Activated CD4-positive, alpha-beta T cell treated with anti-CD3 and anti-CD28 coated beads, Interleukin-10, Interleukin-2, amounts not matched to agents 100 ng/mL and 50 ng/mL, durations not matched to agents 16 hours and 8 hours (primary cell): ENCODE data around the gene SH2B3.
"Not testable (repeated sequence)": the region's sequence is repeated elsewhere in the genome, so short reads cannot be mapped to it uniquely, and the experiment has no call there.

Experiments
- DNase-seq: peaks from one replicate; pipeline ENCODE4 v3.0.0-alpha.2; 2020

Gene SH2B3

GRCh38 chr12:111445726-111446581 is 40.2 kb downstream of the SH2B3 start:
- DNase-seq = no peak

- no peak for DNase-seq
Observed at GRCh38 chr12:111446631-111447570, 41.2 kb downstream of the SH2B3 start.

DNA sequence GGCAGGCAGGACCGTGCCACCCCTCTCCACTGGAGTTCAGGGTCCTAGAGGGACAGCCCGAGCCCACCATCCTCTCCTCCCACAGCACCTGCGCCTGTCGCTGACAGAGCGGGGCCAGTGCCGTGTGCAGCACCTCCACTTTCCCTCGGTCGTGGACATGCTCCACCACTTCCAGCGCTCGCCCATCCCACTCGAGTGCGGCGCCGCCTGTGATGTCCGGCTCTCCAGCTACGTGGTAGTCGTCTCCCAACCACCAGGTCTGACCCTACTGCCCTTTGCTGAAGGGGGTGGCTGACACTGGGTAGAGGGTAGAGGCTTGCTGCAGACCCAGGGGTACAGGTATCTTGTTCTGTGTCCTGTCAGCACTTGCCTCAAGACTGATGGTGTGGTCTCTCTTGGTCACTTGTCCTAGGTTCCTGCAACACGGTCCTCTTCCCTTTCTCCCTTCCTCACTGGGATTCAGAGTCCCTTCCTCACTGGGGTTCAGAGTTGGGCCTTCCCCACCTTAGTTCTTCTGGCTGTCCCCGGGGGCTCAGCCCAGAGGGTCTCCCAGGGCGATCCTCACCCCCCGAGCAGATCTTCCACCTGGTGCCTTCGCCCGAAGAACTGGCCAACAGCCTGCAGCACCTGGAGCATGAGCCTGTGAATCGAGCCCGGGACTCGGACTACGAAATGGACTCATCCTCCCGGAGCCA is 42.0 kb downstream of the SH2B3 start:
- DNase-seq = no peak

DNA sequence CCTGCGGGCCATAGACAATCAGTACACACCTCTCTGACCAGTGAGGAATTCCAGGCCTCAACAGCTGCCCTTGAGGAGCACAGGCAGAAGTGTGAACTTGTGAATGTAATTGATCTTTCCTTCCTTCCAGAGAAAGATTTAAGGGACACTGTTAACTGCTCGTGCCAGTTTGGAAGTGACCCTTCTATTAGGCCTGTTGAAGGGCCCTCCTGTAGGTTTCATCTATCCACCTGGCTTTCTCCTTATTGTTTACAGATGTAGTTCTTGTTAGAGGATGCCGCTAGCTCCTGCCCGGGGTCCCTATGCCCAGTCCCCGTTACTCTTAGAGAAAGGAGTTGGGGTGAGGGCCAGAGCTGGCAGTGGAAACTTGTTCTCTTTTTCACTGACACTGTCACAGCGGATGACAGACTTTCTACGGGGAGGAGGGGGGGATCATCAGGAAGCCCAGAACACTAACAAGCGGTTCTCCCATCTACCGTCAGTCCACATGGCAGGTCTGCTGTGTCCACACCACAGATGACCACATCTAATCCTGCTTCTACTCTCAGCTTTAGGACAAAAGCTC is 42.6 kb downstream of the SH2B3 start:
- DNase-seq = no peak

DNA sequence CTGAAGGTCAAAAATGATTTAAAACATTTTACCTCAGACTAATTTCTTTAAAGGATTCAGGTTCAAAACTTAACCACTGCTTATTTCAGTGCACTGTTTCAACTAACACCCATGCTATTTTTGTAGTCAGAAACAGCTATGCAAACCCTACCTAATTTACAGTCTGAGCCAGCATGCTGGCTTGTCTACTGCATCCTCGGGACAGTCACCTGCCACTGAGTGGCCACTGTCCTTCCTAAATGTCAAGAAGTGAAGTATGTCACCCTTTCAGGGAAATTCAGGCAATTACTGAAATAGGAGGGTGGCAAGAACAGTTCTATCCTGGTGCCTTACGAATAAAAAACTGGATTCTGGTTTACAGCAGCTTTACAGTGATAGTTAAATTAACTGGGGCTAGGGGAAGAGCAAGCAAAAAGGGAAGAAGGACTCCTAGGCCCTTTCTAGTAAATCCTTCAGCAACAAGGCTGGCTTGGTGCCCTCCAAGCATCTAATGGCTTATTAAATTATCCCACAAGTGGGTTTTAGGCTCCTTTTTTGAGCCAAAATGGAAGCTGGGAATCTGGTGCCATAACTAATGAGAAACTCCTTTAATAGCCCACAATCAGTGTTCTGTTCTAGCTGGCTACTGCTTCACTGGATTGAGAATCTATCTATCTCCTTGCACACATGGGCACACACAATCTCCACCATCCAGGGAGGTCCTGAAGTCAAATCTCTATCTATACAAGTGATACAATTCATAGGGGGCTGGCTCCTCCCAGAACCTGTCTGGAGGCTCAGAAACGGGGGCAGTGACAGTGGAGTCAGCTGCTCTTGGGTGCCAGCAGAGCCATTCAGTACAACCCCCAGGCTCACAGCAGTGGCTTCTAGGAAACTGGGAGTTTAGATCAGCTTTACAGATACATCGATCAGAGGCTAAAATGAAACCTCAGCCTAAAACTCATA is 43.4 kb downstream of the SH2B3 start:
- no peak for DNase-seq

GRCh38 chr12:111450676-111451075 is 45.0 kb downstream of the SH2B3 start:
- no peak for DNase-seq

GRCh38 chr12:111451232-111451631 is 45.5 kb downstream of the SH2B3 start:
- DNase-seq = no peak

- DNase-seq = peak; percentile 60
Observed at GRCh38 chr12:111451649-111452129, 46.0 kb downstream of the SH2B3 start.

DNA sequence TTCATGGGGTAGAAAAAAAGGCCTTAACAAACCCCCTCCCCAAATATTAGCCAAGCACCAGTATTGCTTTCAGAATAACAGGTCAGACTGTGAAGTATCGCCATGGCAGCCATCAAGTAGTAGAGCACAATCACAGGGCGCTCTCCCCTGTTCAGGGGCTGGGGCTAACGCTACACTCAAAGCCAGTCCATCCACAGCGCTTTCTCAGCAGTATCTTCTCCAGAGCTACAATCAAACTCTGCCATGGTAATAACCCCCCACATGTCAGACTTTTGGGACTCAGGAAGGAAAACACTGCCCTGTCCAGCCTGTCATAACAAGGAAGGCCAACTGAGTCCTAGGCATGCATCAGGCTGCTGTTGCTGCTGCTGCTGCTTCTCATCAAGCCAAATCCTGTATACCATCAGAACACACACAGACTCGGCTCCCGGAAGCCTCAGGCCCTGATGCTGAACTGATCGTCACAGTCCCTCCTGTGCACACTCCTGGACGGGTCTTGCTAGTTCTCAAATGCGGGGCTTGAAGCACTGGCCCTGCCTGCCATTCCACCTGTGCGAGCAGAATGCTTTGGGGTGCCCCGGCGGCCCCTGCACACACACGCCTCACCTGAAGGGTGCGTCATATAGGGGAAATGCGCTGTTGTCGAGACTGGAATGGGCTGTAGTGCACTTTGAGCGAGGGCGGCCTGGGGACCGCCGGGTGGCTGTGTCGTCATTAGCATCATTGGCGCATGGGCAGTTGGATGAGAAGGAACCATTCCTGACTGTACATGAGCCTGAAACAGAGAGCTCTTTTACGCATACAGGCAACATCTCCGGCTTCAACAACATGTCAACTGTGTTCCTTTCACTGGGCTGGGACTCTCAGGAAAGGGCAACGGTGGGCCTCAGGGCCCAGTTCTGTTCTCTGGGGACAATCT is 47.6 kb downstream of the SH2B3 start:
- no peak for DNase-seq

DNA sequence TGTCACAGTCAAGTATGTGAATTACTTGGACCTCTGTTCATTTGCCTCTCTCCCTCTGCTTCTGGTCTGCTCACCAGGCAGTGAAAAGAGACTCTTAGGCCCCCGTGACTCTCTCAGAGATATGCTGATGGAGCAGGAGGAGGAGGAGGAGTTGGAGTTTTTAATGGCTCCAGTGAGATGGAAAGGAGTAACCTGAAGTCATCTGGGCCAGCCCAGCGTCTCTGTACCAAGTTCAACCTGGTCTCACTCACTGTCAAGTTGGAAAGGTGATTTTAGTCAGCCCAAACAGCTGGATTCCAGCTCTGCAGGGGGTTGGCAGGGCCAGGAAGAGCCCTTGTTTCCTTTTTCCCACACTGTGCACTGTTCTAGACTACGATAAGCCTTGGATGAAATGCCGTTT is 48.6 kb downstream of the SH2B3 start:
- no peak for DNase-seq

GRCh38 chr12:111454716-111455447 is 49.2 kb downstream of the SH2B3 start:
- DNase-seq = no peak

- no peak for DNase-seq
Observed at GRCh38 chr12:111455448-111456320, 50.0 kb downstream of the SH2B3 start.

DNA sequence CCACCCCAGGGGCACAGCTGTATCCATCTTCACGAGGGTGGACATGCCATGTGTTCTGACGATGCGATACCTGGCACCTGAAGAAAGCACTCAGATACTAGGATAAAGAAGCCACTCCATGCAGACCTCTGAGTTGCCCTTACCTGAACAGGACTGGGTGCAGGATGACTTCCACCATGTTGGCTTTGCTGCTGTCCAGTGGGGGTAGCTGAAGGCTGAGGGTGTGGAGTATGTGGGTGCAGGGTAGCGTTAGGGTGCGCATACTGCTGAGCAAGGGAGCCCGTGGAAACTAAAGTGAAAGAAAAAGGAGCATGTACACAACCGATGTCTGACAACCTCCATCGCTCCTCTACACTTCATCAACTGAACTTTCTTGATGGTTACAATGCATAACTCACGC is 51.3 kb downstream of the SH2B3 start:
- no peak for DNase-seq

DNA sequence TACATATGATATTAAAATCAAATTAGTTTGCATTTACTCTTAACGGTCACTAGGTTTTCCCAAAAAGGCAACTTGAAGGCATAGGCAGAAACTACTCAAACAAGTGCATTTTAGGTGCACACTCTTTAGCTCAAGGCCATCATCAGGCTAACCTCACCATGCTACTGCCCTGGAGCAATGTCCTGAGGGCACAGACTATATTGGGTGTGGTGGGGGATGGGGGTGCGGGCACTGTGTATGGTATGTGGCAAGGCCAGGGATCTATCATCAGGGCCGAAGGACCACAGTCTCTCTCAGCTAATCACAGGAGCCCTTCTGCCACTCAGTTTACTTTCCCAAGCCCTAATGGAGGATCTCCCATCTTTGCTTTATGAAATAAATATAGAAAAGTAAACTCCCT is 51.9 kb downstream of the SH2B3 start:
- no peak for DNase-seq

GRCh38 chr12:111458546-111459172 is 52.9 kb downstream of the SH2B3 start:
- no peak for DNase-seq

- not testable (repeated sequence) for DNase-seq
Observed at GRCh38 chr12:111460111-111460510, 54.4 kb downstream of the SH2B3 start.

DNA sequence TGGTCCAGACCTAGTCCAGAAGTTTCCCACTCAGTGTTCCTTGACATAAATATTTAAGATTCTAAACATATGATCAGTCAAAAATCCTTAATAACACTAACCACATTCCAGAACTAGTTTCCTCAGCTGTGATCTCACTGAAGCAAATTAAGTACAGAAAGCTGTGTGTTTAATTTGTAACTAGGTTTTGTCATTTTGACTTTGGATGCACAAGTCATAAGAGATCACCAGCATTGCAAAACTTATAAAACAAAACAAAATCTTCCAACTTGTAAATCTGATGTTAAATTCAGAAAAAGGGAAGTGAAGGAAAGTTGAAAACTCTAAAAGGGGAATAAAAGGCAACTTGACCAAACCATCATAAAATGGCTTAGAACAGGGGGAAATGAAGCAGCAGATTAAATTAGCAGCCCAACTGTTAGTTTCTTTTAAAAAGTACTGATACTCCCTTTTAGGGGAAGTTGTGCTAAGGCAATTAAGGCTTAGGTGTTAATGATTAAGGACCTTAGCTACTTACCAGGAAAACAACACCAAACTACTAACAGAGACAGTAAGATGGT is 56.6 kb downstream of the SH2B3 start:
- no peak for DNase-seq
